NOMO-1 treated with DMSO at 0.1 percent for 48 hours (cell line): Measurements from ENCODE around the gene NEURL4.
"Not testable (repeated sequence)": the region's sequence is repeated elsewhere in the genome, so short reads cannot be mapped to it uniquely, and the experiment has no call there.

Experiments
- DNase-seq: peaks from one replicate; lab custom pipeline; 2025; ENCODE audit not compliant: unreplicated experiment; lab: John Stamatoyannopoulos, UW

NEURL4 gene

DNA sequence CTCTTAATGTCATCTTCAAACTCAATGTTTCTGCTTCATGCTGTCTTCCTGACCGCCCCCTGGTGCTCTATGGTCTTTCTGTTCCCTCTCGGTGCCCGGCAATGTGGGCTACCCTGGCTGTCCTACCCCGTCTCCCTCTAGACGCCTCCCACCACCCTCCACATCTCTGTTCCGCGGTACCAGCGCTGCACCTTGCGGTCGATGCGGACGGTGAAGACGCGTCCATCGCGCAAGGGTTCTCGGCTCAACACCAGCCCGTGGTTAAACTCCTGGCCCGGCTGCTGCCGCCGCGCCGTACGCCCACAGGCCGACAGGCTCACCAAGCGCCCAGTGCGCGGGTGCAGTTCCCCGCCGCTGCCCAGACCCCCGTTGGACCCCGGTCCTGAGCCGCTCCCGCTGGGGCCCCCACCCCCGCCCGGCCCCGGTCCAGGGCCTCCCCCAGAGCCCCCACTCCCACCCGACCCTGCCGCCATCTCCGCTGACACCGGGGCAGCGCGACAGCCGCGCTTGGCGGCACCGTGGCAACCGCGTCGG lies at the start of gene NEURL4:
Gene NEURL4 (minus strand): TSS at position 496 of the 534 bp plus-strand sequence. CDS start 23 bp downstream, at position 473.
- DNase-seq: no peak

- DNase-seq: no peak
Measured at GRCh38 chr17:7374353-7374752, 45.2 kb upstream of the NEURL4 start.

GRCh38 chr17:7370853-7371252 lies 41.7 kb upstream of the NEURL4 start:
- no peak for DNase-seq

DNA sequence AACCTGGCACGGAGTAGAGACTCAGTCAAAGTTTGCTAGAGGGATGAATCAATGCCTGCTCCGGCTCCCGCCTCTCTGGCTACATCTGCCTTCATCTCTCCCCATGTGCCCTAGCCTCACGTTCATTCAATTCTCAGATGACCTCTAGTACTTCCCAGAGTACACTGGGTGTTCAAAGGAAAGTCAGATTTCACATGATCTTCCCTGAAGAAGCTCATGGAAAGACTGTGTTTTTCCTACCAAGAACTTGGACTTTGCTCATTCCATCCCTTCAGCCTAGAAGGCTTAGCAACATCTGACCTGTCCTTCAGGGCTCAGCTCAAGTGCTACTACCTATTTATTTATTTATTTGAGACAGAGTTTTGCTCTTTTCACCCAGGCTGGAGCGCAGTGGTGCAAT lies 40.7 kb upstream of the NEURL4 start:
- no peak for DNase-seq

- DNase-seq: not testable (repeated sequence)
Measured at GRCh38 chr17:7368599-7368994, 39.5 kb upstream of the NEURL4 start.

GRCh38 chr17:7367918-7368598 lies 38.9 kb upstream of the NEURL4 start:
- no peak for DNase-seq

GRCh38 chr17:7367083-7367482 lies 37.9 kb upstream of the NEURL4 start:
- no peak for DNase-seq

DNA sequence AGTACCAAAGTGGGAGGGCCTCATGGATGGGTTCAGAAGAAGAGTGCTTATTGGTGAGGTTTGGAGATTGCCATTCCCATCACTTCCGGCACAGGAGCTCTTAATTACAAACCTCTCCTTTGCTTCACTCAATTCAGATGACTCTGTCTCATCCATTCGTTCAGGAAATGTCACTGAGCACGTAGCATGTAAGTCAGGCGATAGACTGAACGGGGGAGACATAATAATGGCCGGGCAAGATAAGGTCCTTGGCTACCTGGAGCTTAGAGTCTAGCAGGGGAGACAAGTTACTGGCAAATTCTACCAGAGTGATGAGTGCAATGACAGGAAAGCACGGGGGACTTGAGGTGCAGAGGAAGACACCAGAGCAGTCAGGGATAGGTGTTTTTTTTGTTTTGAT lies 36.8 kb upstream of the NEURL4 start:
- DNase-seq: not testable (repeated sequence)

GRCh38 chr17:7363311-7363710 lies 34.2 kb upstream of the NEURL4 start:
- DNase-seq: no peak

DNA sequence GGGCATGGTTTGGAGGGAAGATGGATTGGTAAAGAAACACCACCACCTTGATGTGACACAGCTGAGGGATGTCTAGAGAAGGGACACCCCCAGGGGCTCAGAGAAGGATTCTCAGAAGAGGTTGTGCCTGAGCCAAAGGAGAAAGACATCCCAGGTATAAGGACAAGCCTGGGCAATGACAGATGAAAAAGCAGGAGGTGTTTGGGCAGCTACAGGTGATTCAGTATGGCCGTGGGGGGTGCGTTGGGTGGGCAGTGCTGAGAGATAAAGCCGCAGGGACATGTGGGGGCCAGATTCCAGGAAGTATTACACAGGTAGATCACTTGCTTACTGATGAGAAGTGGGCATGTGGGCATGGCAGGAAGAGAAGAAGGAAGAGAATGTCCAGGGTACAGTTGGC lies 32.8 kb upstream of the NEURL4 start:
- no peak for DNase-seq

- no peak for DNase-seq
Measured at GRCh38 chr17:7357381-7357780, 28.2 kb upstream of the NEURL4 start.

DNA sequence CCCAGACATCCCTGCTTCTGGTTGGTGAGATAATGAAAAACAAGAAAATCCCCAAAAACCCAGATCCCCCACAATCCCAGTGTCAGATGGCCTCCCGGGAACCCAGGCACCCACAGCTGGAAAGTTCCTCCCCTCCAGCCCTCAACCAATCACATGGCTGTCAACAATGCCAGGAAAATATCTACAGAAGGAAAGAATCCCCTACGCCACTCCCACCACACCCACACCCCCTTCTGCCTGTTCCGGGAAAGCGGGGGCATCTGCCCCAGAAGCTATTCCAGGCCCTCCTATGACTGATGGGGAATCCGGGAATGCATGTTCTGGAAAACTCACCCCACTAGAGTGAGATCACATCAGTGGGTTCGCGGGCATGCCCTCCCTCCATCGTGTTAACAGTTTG lies 27.6 kb upstream of the NEURL4 start:
- DNase-seq: no peak

- DNase-seq: peak; percentile 60
Measured at GRCh38 chr17:7356072-7356549, 27.0 kb upstream of the NEURL4 start.

- no peak for DNase-seq
Measured at GRCh38 chr17:7355573-7355972, 26.4 kb upstream of the NEURL4 start.

- DNase-seq: no peak
Measured at GRCh38 chr17:7355053-7355452, 25.9 kb upstream of the NEURL4 start, which contains the start of gene TMEM95. Gene TMEM95, plus strand, starts transcription at chr17:7355156. Its CDS starts 49 bp downstream, at chr17:7355205.

GRCh38 chr17:7354262-7354843 lies 25.2 kb upstream of the NEURL4 start:
- no peak for DNase-seq

- DNase-seq: no peak
Measured at GRCh38 chr17:7352910-7353635, 23.9 kb upstream of the NEURL4 start.

DNA sequence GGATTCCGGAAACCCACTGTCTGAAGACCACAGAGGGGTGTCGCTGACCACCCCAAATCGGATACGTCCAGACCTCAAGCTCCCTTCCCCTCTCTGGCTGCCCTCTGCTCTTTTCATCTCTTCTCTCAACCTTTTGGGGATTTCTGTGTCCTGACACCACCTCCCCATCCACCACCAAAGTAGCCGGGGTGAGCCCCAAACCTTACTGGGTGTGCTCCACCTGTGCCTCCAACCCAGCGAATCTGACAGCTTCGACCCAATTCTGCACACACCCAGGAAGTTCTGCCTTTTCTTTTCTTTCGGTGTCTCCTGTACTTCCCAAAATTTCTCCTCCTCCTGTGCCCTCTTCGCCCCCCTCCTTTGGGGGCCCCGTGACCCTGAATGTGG lies 23.4 kb upstream of the NEURL4 start:
- DNase-seq: no peak

DNA sequence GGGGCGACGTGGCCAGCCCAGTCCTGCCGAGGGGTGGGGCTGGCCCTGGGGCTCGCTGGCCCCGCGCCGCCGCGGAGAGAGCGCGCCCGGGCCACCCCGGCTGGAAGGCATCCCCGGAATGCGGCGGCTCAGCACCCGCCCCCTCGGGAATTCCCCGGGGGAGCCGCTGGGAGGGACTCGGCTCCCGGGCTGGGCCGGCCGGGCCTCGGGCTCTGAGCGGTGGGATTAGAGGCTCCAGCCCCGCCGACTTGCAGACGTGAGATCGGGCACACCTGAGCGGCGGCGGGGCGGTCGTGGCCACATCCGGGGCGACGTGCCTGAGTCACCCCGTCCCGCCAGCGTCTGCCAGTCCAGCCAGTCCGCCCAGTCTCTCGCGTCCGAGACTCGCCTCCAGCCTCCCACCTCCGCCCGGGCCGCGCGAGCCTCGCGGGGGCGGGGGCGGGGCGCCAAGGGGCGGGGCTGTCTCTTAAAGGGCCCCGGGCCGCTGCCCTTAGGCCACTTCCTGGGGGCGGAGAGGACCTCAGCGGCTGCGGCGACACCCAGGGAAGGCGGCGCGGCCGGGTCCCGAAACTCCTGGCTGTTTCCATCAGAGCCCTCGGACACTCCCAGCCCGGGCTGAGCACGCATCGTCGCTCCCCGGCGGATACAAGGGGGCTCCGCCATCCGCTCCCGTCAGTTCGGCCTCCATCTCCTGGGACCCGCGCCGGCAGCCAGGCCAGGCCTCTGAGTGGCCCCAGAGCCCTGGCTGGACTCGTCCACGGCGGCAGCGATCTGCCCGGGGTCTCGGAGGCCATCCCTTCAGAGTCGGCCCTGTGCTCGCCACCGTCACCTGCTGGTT lies 22.7 kb upstream of the NEURL4 start, which contains the start of gene KCTD11:
Gene KCTD11 (plus strand): TSS at position 498 of the 838 bp plus-strand sequence.
- peak; percentile 12 for DNase-seq

DNA sequence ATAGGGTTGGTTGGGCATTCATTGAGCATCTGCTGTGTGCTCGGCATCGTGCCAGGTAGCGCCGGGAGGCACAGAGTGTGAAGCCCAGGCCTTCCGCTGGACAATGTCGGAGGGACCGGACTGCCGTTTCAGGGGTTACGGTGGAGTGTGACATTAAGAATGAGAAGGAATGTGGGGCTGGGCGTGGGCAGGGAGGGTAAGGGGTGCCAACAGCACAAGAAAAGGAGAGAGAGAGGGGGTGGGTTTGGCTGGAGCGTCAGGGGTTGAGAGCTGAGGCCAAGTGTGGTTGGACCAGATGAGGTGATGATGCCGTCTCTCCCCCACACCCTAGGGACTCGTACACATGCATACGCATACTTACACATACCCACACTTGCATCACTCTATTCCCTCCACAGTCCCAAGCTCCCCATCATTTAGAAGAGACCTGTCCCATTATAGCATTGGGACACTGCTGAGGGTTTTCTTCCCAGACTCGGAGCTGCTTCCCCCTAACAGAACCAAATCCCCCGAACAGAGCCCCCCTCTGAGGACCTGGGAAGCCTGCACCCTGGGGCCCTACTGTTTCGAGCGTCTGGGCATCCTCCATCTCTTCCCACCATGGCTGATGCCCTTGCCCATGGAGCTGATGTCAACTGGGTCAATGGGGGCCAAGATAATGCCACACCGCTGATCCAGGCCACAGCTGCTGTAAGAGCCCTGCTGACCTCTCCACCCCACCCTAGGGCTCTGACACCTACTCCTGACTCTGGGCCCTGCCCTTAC lies 19.5 kb upstream of the NEURL4 start:
- no peak for DNase-seq
